Mammary epithelial cell (primary cell): ENCODE results near the gene MOB3C.

ENCODE experiments used
- CTCF ChIP-seq, 2 donors: IDR thresholded peaks in 1 of 2; conservative IDR thresholded peaks in 1 of 2; 2 replicates each; pipeline ENCODE4 v1.5.1; 2011 to 2012; ENCODE audit warnings: inconsistent platforms in 2 of 2, low read length in 2 of 2, mild to moderate bottlenecking in 2 of 2, control low read depth in 1 of 2, low read depth in 1 of 2; ENCODE audit not compliant: insufficient read depth in 1 of 2; ENCODE audit errors: extremely low read depth in 1 of 2
- EZH2 ChIP-seq: IDR thresholded peaks from 2 replicates; pipeline ENCODE4 v1.6.1; 2012; ENCODE audit warnings: low read length, inconsistent platforms, borderline replicate concordance

GRCh38 chr1:46575300-46575699 is 41.3 kb downstream of the MOB3C start:
- TF ChIP-seq CTCF (conservative IDR thresholded peaks at IDR 0.05 in 1 of 2, IDR thresholded peaks at IDR 0.05 in 1 of 2; ENCODE audit: extremely low read depth in 1 of 2, insufficient read depth in 1 of 2, low read depth in 1 of 2, low read length in 2 of 2) = no peak
- TF ChIP-seq EZH2 = no peak
